ENCODE measurements around the gene NUP160. TPM values are rescaled to one million over a fixed set of nuclear protein-coding genes. Genes with fewer than 3 reads are reported as not detected.
"Not testable (repeated sequence)": the region's sequence is repeated elsewhere in the genome, so short reads cannot be mapped to it uniquely, and the experiment has no call there.

NUP160 gene
- total RNA-seq, 1 experiment from 2014 or later: 46.3 TPM

DNA sequence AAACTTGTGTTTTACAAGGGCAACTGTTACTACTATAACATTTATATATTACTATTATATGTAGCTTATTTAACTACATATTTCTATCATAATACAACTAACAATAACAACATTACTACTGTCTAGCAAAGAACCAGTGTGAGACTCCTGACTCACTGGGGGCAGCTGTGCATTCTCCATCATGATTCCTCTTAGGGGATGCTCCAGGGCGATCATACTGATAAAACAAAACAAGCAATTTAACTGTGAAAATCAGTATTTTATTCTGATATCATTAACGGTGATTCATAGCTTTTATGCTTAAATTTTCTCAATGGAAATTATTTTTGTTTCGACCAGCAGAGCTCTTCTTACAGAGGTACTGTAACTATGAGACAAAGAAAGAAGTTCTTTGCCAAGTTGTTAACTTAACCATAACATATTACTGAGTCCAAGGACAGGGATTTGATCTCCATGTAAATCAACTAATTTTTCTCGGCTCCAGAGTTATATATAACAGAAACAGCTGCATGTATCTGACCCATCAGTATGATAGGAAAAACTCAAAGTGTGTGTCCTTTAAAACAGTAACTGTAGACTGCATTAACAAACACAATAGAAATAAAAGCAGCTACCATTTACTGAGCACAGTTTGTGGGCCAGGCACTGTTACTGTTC, 56.2 kb downstream of the NUP160 start:
- Histone ChIP-seq H3K27ac (ENCODE audit: low read length) (no peak overlapping the region), H3K36me3 (ENCODE audit: control insufficient read depth, insufficient read depth, low read length) (peaks cover 18% of the 10 kb centered on the region), H3K27me3 (ENCODE audit: control insufficient read depth, insufficient read depth, low read length) (no peaks in the 10 kb centered on the region), H3K4me1 (ENCODE audit: control insufficient read depth, insufficient read depth, low read length) (no peaks in the 10 kb centered on the region), H3K4me3 (ENCODE audit: low read depth in 2 of 2, low read length in 2 of 2) (no peak overlapping the region), H3K9me3 (ENCODE audit: control insufficient read depth, insufficient read depth, low read depth, low read length) (no peaks in the 10 kb centered on the region)
- no TSS peak for BruUV-seq (replicated peaks)
- ChIA-PET POLR2A (no interaction called here), CTCF (no interaction called here)
- TF ChIP-seq SIN3A (IDR thresholded peaks at IDR 0.05; ENCODE audit: borderline replicate concordance, insufficient read depth, low read depth, low read length) (no peak), TCF7L2 (IDR thresholded peaks at IDR 0.05; ENCODE audit: low read depth, low read length) (no peak), POLR2AphosphoS5 (IDR thresholded peaks at IDR 0.05; ENCODE audit: low read depth, low read length) (no peak), CTCF (IDR thresholded peaks at IDR 0.05) (no peak)
- TF ChIP-seq, protein P1, sequence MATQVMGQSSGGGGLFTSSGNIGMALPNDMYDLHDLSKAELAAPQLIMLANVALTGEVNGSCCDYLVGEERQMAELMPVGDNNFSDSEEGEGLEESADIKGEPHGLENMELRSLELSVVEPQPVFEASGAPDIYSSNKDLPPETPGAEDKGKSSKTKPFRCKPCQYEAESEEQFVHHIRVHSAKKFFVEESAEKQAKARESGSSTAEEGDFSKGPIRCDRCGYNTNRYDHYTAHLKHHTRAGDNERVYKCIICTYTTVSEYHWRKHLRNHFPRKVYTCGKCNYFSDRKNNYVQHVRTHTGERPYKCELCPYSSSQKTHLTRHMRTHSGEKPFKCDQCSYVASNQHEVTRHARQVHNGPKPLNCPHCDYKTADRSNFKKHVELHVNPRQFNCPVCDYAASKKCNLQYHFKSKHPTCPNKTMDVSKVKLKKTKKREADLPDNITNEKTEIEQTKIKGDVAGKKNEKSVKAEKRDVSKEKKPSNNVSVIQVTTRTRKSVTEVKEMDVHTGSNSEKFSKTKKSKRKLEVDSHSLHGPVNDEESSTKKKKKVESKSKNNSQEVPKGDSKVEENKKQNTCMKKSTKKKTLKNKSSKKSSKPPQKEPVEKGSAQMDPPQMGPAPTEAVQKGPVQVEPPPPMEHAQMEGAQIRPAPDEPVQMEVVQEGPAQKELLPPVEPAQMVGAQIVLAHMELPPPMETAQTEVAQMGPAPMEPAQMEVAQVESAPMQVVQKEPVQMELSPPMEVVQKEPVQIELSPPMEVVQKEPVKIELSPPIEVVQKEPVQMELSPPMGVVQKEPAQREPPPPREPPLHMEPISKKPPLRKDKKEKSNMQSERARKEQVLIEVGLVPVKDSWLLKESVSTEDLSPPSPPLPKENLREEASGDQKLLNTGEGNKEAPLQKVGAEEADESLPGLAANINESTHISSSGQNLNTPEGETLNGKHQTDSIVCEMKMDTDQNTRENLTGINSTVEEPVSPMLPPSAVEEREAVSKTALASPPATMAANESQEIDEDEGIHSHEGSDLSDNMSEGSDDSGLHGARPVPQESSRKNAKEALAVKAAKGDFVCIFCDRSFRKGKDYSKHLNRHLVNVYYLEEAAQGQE (IDR thresholded peaks at IDR 0.05; ENCODE audit: insufficient read depth in 1 of 2, low read depth in 2 of 2, low read length in 1 of 2): no peak
- in situ Hi-C loops (cut with HindIII; ENCODE audit: low pct_unique_long_range_greater_than_20kb, low sequenced_read_pairs): no loop called here
- intact Hi-C loops (cut with micrococcal nuclease; ENCODE audit: unreplicated experiment): no loop called here
- no peak for ATAC-seq
- no peak for DNase-seq (ENCODE audit: low read depth, low spot score)

DNA sequence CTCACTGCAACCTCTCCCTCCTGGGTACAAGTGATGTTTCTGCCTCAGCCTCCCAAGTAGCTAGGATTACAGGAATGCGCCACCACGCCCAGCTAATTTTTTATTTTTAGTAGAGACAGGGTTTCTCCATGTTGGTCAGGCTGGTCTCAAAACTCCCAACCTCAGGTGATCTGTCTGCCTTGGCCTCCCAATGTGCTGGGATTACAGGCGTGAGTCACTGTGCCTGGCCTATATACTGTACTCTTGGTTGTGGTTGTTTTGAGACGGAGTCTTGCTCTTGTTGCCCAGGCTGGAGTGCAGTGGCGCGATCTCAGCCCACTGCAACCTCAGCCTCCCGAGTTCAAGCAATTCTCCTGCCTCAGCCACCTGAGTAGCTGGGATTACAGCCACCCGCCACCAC, 58.1 kb downstream of the NUP160 start:
- H3K27me3 ChIP-seq (ENCODE audit: control insufficient read depth, insufficient read depth, low read length); H3K9me3 ChIP-seq (ENCODE audit: control insufficient read depth, insufficient read depth, low read depth, low read length); in situ Hi-C loops (cut with HindIII; ENCODE audit: low pct_unique_long_range_greater_than_20kb, low sequenced_read_pairs); H3K4me3 ChIP-seq (ENCODE audit: low read depth in 2 of 2, low read length in 2 of 2); DNase-seq (ENCODE audit: low read depth, low spot score); H3K4me1 ChIP-seq (ENCODE audit: control insufficient read depth, insufficient read depth, low read length); CTCF ChIA-PET; intact Hi-C loops (cut with micrococcal nuclease; ENCODE audit: unreplicated experiment); ATAC-seq; H3K27ac ChIP-seq (ENCODE audit: low read length); BruUV-seq (replicated peaks): not testable (repeated sequence)
- POLR2A ChIA-PET: interaction anchor here (1.0 kb wide), 1 partner anchor 9 kb away, joined by 7 read pairs; no protein-coding TSS in a partner anchor
- peaks cover 27% of the 10 kb centered on the region for H3K36me3 ChIP-seq (ENCODE audit: control insufficient read depth, insufficient read depth, low read length)

GRCh38 chr11:47788181-47788580, 60.0 kb downstream of the NUP160 start:
- ATAC-seq (no peak), DNase-seq (ENCODE audit: low read depth, low spot score) (no peak)
- in situ Hi-C loops (cut with HindIII; ENCODE audit: low pct_unique_long_range_greater_than_20kb, low sequenced_read_pairs): no loop called here
- H3K9me3 ChIP-seq (ENCODE audit: control insufficient read depth, insufficient read depth, low read depth, low read length): no peaks in the 10 kb centered on the region
- no TSS peak for BruUV-seq (replicated peaks)
- H3K27me3 ChIP-seq (ENCODE audit: control insufficient read depth, insufficient read depth, low read length): no peaks in the 10 kb centered on the region
- no peaks in the 10 kb centered on the region; the same call in 1 of the 2 replicates for H3K4me1 ChIP-seq (ENCODE audit: control insufficient read depth, insufficient read depth, low read length)
- POLR2A ChIA-PET: no interaction called here
- TF ChIP-seq, protein P1 (IDR thresholded peaks at IDR 0.05; ENCODE audit: insufficient read depth in 1 of 2, low read depth in 2 of 2, low read length in 1 of 2): no peak
- no peak for TF ChIP-seq TCF7L2 (IDR thresholded peaks at IDR 0.05; ENCODE audit: low read depth, low read length)
- no peak for TF ChIP-seq CTCF (IDR thresholded peaks at IDR 0.05)
- TF ChIP-seq POLR2AphosphoS5 (IDR thresholded peaks at IDR 0.05; ENCODE audit: low read depth, low read length): no peak
- no peak for TF ChIP-seq SIN3A (IDR thresholded peaks at IDR 0.05; ENCODE audit: borderline replicate concordance, insufficient read depth, low read depth, low read length)
- H3K27ac ChIP-seq (ENCODE audit: low read length): no peak overlapping the region
- CTCF ChIA-PET: no interaction called here
- intact Hi-C loops (cut with micrococcal nuclease; ENCODE audit: unreplicated experiment): no loop called here
- H3K4me3 ChIP-seq (ENCODE audit: low read depth in 2 of 2, low read length in 2 of 2): no peak overlapping the region
- H3K36me3 ChIP-seq (ENCODE audit: control insufficient read depth, insufficient read depth, low read length): peaks cover 42% of the 10 kb centered on the region

Measured in Panc1 (cell line).